Thyroid gland (tissue), 4 donors: ENCODE measurements around the gene MYO18B.

Experiments used
- CTCF ChIP-seq, 6 experiments: fragments of 200-600 bp in 3 of 6; fragments of 450-650 bp in 3 of 6; sonication (generic) in 3 of 6; IDR thresholded peaks; one replicate each; pipeline ENCODE4 v1.5.1; 2016 to 2019; ENCODE audit warnings: antibody characterized with exemption in 6 of 6, mild to moderate bottlenecking in 2 of 6, inconsistent platforms in 1 of 6, moderate library complexity in 1 of 6
- POLR2A ChIP-seq, 2 donors: fragments of 450-650 bp; IDR thresholded peaks; one replicate each; pipeline ENCODE4 v1.6.1; 2017; ENCODE audit warnings: antibody characterized with exemption in 2 of 2, mild to moderate bottlenecking in 2 of 2, moderate library complexity in 1 of 2

- TF ChIP-seq CTCF (IDR thresholded peaks at IDR 0.05) (no peak), POLR2A (IDR thresholded peaks at IDR 0.05) (no peak)
Observed at GRCh38 chr22:25735650-25736049, 6.3 kb upstream of the MYO18B start.
